ENCODE data around the gene C2orf69. TPM values are rescaled to one million over a fixed set of nuclear protein-coding genes. Genes with fewer than 3 reads are reported as not detected.
A peak's percentile ranks its signal among the peaks of the same experiment; 100 is the strongest.

Gene C2orf69
- total and polyA plus RNA-seq, 2 of the 13 experiments (the other 11 are each of a cell fraction or from before 2014, with no cell fraction given) = 4.8 to 19.3 TPM

DNA sequence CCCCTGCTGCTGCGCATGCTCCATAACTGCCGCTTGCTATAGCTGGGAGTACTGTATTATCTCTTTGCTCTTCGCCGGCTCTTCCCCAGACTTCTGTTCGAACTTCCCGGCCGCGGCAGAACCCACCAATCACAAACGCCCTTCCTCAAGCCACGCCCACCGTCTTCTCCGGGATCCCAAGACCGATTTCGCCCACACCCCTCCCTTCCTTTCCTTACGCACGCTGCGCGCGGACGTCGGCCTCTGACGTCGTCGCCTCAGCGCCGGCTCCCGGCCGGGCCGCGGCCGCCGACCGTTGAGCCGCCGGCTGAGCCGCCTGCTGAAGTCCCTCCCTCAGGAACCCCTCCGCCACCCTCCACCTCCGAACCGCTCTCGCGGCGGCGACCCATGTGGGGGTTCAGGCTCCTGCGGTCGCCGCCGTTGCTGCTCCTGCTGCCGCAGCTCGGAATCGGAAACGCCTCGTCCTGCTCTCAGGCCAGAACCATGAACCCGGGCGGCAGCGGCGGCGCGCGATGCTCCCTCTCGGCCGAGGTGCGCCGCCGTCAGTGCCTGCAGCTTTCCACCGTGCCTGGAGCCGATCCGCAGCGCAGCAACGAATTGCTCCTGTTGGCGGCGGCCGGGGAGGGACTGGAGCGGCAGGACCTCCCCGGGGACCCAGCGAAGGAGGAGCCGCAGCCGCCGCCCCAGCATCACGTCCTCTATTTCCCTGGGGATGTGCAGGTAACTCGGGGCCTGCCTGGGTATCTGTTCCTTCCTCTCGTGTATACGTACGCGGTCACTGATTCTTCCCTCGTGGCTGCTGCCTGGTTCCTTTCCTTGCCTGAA lies at the start of gene C2orf69 (continued):
- TF ChIP-seq ZBTB3 (CRISPR knock-in tag; IDR thresholded peaks at IDR 0.05; ENCODE audit: borderline replicate concordance, low read depth) (0 out of 2 replicates have a peak, but pooled peaks have one; percentile 42), KLF13 (CRISPR knock-in tag; IDR thresholded peaks at IDR 0.05) (no peak), MAF1 (CRISPR knock-in tag; IDR thresholded peaks at IDR 0.05; ENCODE audit: borderline replicate concordance) (peak; percentile 91; the same call in 1 of the 2 replicates), GABPB1 (CRISPR knock-in tag; IDR thresholded peaks at IDR 0.05) (peak; percentile 86), ZMYM3 (CRISPR knock-in tag; IDR thresholded peaks at IDR 0.05) (peak; percentile 73), GATA4 (IDR thresholded peaks at IDR 0.05; ENCODE audit: borderline replicate concordance, low read depth) (no peak), POLR2AphosphoS2 (IDR thresholded peaks at IDR 0.05; ENCODE audit: low read depth, low read length) (peak; percentile 56; the same call in 1 of the 2 replicates), MAFG (CRISPR knock-in tag; IDR thresholded peaks at IDR 0.05) (no peak), NR1H2 (CRISPR knock-in tag; IDR thresholded peaks at IDR 0.05; ENCODE audit: borderline replicate concordance, low read depth) (no peak), YEATS2 (CRISPR knock-in tag; IDR thresholded peaks at IDR 0.05; ENCODE audit: borderline replicate concordance) (peak; percentile 55; the same call in 1 of the 2 replicates), ZNF747 (CRISPR knock-in tag; IDR thresholded peaks at IDR 0.05; ENCODE audit: borderline replicate concordance) (peak; percentile 95), ZSCAN22 (CRISPR knock-in tag; IDR thresholded peaks at IDR 0.05) (peak; percentile 58; the same call in 1 of the 2 replicates), ZSCAN9 (CRISPR knock-in tag; IDR thresholded peaks at IDR 0.05; ENCODE audit: borderline replicate concordance) (peak; percentile 46; the same call in 1 of the 2 replicates), ZNF749 (CRISPR knock-in tag; IDR thresholded peaks at IDR 0.05; ENCODE audit: borderline replicate concordance) (peak; percentile 68; the same call in 1 of the 2 replicates), MBD4 (IDR thresholded peaks at IDR 0.05; ENCODE audit: borderline replicate concordance, low read length) (no peak), MATR3 (CRISPR knock-in tag; IDR thresholded peaks at IDR 0.05) (no peak)
- TF ChIP-seq, protein P1, sequence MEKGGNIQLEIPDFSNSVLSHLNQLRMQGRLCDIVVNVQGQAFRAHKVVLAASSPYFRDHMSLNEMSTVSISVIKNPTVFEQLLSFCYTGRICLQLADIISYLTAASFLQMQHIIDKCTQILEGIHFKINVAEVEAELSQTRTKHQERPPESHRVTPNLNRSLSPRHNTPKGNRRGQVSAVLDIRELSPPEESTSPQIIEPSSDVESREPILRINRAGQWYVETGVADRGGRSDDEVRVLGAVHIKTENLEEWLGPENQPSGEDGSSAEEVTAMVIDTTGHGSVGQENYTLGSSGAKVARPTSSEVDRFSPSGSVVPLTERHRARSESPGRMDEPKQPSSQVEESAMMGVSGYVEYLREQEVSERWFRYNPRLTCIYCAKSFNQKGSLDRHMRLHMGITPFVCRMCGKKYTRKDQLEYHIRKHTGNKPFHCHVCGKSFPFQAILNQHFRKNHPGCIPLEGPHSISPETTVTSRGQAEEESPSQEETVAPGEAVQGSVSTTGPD (CRISPR knock-in tag; IDR thresholded peaks at IDR 0.05) = no peak
- TF ChIP-seq, protein P2, sequence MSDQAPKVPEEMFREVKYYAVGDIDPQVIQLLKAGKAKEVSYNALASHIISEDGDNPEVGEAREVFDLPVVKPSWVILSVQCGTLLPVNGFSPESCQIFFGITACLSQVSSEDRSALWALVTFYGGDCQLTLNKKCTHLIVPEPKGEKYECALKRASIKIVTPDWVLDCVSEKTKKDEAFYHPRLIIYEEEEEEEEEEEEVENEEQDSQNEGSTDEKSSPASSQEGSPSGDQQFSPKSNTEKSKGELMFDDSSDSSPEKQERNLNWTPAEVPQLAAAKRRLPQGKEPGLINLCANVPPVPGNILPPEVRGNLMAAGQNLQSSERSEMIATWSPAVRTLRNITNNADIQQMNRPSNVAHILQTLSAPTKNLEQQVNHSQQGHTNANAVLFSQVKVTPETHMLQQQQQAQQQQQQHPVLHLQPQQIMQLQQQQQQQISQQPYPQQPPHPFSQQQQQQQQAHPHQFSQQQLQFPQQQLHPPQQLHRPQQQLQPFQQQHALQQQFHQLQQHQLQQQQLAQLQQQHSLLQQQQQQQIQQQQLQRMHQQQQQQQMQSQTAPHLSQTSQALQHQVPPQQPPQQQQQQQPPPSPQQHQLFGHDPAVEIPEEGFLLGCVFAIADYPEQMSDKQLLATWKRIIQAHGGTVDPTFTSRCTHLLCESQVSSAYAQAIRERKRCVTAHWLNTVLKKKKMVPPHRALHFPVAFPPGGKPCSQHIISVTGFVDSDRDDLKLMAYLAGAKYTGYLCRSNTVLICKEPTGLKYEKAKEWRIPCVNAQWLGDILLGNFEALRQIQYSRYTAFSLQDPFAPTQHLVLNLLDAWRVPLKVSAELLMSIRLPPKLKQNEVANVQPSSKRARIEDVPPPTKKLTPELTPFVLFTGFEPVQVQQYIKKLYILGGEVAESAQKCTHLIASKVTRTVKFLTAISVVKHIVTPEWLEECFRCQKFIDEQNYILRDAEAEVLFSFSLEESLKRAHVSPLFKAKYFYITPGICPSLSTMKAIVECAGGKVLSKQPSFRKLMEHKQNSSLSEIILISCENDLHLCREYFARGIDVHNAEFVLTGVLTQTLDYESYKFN (CRISPR knock-in tag; conservative IDR thresholded peaks at IDR 0.05) = no peak; the same call in 1 of the 2 replicates
- TF ChIP-seq, protein P3, sequence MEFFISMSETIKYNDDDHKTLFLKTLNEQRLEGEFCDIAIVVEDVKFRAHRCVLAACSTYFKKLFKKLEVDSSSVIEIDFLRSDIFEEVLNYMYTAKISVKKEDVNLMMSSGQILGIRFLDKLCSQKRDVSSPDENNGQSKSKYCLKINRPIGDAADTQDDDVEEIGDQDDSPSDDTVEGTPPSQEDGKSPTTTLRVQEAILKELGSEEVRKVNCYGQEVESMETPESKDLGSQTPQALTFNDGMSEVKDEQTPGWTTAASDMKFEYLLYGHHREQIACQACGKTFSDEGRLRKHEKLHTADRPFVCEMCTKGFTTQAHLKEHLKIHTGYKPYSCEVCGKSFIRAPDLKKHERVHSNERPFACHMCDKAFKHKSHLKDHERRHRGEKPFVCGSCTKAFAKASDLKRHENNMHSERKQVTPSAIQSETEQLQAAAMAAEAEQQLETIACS (CRISPR knock-in tag; IDR thresholded peaks at IDR 0.05) = 0 out of 2 replicates have a peak, but pooled peaks have one; percentile 25
- TF ChIP-seq, protein P4, sequence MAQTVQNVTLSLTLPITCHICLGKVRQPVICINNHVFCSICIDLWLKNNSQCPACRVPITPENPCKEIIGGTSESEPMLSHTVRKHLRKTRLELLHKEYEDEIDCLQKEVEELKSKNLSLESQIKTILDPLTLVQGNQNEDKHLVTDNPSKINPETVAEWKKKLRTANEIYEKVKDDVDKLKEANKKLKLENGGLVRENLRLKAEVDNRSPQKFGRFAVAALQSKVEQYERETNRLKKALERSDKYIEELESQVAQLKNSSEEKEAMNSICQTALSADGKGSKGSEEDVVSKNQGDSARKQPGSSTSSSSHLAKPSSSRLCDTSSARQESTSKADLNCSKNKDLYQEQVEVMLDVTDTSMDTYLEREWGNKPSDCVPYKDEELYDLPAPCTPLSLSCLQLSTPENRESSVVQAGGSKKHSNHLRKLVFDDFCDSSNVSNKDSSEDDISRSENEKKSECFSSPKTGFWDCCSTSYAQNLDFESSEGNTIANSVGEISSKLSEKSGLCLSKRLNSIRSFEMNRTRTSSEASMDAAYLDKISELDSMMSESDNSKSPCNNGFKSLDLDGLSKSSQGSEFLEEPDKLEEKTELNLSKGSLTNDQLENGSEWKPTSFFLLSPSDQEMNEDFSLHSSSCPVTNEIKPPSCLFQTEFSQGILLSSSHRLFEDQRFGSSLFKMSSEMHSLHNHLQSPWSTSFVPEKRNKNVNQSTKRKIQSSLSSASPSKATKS (CRISPR knock-in tag; IDR thresholded peaks at IDR 0.05) = 0 out of 2 replicates have a peak, but pooled peaks have one; percentile 22

All from HepG2 (cell line).